Liver (tissue), 9 donors: ENCODE results near the gene TCAIM. TPM values are rescaled to one million over a fixed set of nuclear protein-coding genes. Genes with fewer than 3 reads are reported as not detected.

Experiments
- DNase-seq: peaks from one replicate; pipeline ENCODE4 v3.0.0-alpha.2; 2017; ENCODE audit warnings: low spot score
- H3K27ac ChIP-seq, 2 donors: one replicate each; pipeline ENCODE4 v1.7.0; 2013; ENCODE audit warnings: inconsistent platforms in 2 of 2, low read length in 2 of 2, control low read depth in 1 of 2, low read depth in 1 of 2, mild to moderate bottlenecking in 1 of 2
- H3K27me3 ChIP-seq, 4 donors: one replicate each; pipeline versions ENCODE4 v1.6.1 to v1.7.0; 2013; ENCODE audit warnings: low read length in 3 of 4, inconsistent platforms in 1 of 4, mild to moderate bottlenecking in 1 of 4, moderate library complexity in 1 of 4; ENCODE audit not compliant: control insufficient read depth in 4 of 4, insufficient read depth in 4 of 4
- H3K36me3 ChIP-seq, 4 donors: one replicate each; pipeline versions ENCODE4 v1.6.1 to v1.7.0; 2013; ENCODE audit warnings: low read length in 3 of 4, mild to moderate bottlenecking in 3 of 4, low read depth in 1 of 4, moderate library complexity in 1 of 4; ENCODE audit not compliant: control insufficient read depth in 4 of 4, insufficient read depth in 3 of 4
- H3K4me1 ChIP-seq, 4 donors: one replicate each; pipeline versions ENCODE4 v1.6.1 to v1.7.0; 2013; ENCODE audit warnings: low read length in 3 of 4, mild to moderate bottlenecking in 3 of 4, moderate library complexity in 1 of 4; ENCODE audit not compliant: control insufficient read depth in 4 of 4, insufficient read depth in 4 of 4
- H3K4me3 ChIP-seq, 3 donors: one replicate each; pipeline versions ENCODE4 v1.6.1 to v1.7.0; 2013; ENCODE audit warnings: low read length in 3 of 3, control low read depth in 1 of 3, low read depth in 1 of 3, mild to moderate bottlenecking in 1 of 3
- H3K9ac ChIP-seq, 2 donors: one replicate each; pipeline ENCODE4 v1.7.0; 2013; ENCODE audit warnings: low read length in 2 of 2, mild to moderate bottlenecking in 2 of 2, moderate library complexity in 2 of 2, control low read depth in 1 of 2, low read depth in 1 of 2
- H3K9me3 ChIP-seq, 4 donors: one replicate each; pipeline versions ENCODE4 v1.6.1 to v1.7.0; 2013; ENCODE audit warnings: low read length in 3 of 4; ENCODE audit not compliant: control insufficient read depth in 4 of 4
- ATF3 ChIP-seq: IDR thresholded peaks from 2 replicates; pipeline ENCODE4 v1.6.1; 2016; ENCODE audit warnings: antibody characterized with exemption
- EGR1 ChIP-seq, 2 donors: IDR thresholded peaks; 2 replicates each; pipeline ENCODE4 v1.6.1; 2016 to 2018; ENCODE audit warnings: antibody characterized with exemption in 2 of 2, low read depth in 2 of 2
- FOXA1 ChIP-seq: IDR thresholded peaks from 2 replicates; pipeline ENCODE4 v1.6.1; 2016; ENCODE audit warnings: antibody characterized with exemption
- FOXA2 ChIP-seq: IDR thresholded peaks from 2 replicates; pipeline ENCODE4 v1.6.1; 2016; ENCODE audit warnings: antibody characterized with exemption
- GABPA ChIP-seq, 2 donors: IDR thresholded peaks in 1 of 2; conservative IDR thresholded peaks in 1 of 2; 2 replicates each; pipeline ENCODE4 v1.6.1; 2016; ENCODE audit warnings: antibody characterized with exemption in 2 of 2, mild to moderate bottlenecking in 1 of 2, moderate library complexity in 1 of 2
- HNF4A ChIP-seq, 2 donors: conservative IDR thresholded peaks; 2 replicates each; pipeline ENCODE4 v1.6.1; 2016; ENCODE audit warnings: antibody characterized with exemption in 2 of 2, mild to moderate bottlenecking in 2 of 2
- HNF4G ChIP-seq: IDR thresholded peaks from 2 replicates; pipeline ENCODE4 v1.6.1; 2016; ENCODE audit warnings: antibody characterized with exemption
- JUND ChIP-seq, 2 donors: IDR thresholded peaks; 2 replicates each; pipeline ENCODE4 v1.6.1; 2016; ENCODE audit warnings: antibody characterized with exemption in 2 of 2
- MAX ChIP-seq: IDR thresholded peaks from 2 replicates; pipeline ENCODE4 v1.6.1; 2016; ENCODE audit warnings: antibody characterized with exemption
- RAD21 ChIP-seq, 2 donors: IDR thresholded peaks; 2 replicates each; pipeline ENCODE4 v1.6.1; 2016; ENCODE audit warnings: antibody characterized with exemption in 2 of 2, mild to moderate bottlenecking in 2 of 2
- RXRA ChIP-seq, 2 donors: IDR thresholded peaks; 2 replicates each; pipeline ENCODE4 v1.6.1; 2017 to 2018; ENCODE audit warnings: antibody characterized with exemption in 2 of 2, mild to moderate bottlenecking in 1 of 2
- SP1 ChIP-seq: IDR thresholded peaks from 2 replicates; pipeline ENCODE4 v1.6.1; 2018; ENCODE audit warnings: antibody characterized with exemption, mild to moderate bottlenecking
- TAF1 ChIP-seq: conservative IDR thresholded peaks from 2 replicates; pipeline ENCODE4 v1.6.1; 2016; ENCODE audit warnings: antibody characterized with exemption, mild to moderate bottlenecking
- YY1 ChIP-seq: IDR thresholded peaks from 2 replicates; pipeline ENCODE4 v1.6.1; 2016; ENCODE audit warnings: antibody characterized with exemption, mild to moderate bottlenecking
- WGBS: extraction: QIAGEN DNeasy Blood & Tissue Kit; methylation state at CpG from one replicate; pipeline ENCODE4 v1.1.7; 2013; 5-methylcytosine and 5-hydroxymethylcytosine counted together
- polyA plus RNA-seq, 2 donors: library from polyadenylated mRNA; stranded (reverse) in 1 of 2; unstranded in 1 of 2; fragments of 200-250 nt in 1 of 2; fragments of >200 nt in 1 of 2; fragmentation: Nextera tagmentation in 1 of 2; extraction: Ambion mirVana in 1 of 2; gene quantifications; one replicate each; pipeline versions ENCODE4 v1.2.1 to v1.2.3, GENCODE V29; 2013 to 2015
- total RNA-seq, 2 donors: library from RNA; depleted of rRNA; stranded (reverse); fragments of >200 nt; gene quantifications; one replicate each; pipeline ENCODE4 v1.2.3, GENCODE V29; 2014
- TF ChIP-seq, protein P1 (sequence below): fragments of 150-350 bp; IDR thresholded peaks from 2 replicates; pipeline ENCODE4 v1.5.1; 2017; ENCODE audit warnings: improper control_type of control experiment, low read depth, low read length; ENCODE audit not compliant: missing input control
- TF ChIP-seq, protein P2 (sequence below): IDR thresholded peaks from 2 replicates; pipeline ENCODE4 v1.6.1; 2016; ENCODE audit warnings: antibody characterized with exemption, mild to moderate bottlenecking
- TF ChIP-seq, protein P3 (sequence below): IDR thresholded peaks from 2 replicates; pipeline ENCODE4 v1.6.1; 2016; ENCODE audit warnings: antibody characterized with exemption
- donor health status: healthy.
- donor health status: healthy.
- donor health status: healthy.
- donor health status: healthy.
- donor health status: healthy.

Gene TCAIM
- total and polyA plus RNA-seq, 4 donors = 21.0 to 46.6 (median 24.0) TPM

- Histone ChIP-seq H3K27ac (no peak overlapping the region), H3K4me3 (no peak overlapping the region), H3K27me3 (no peaks in the 10 kb centered on the region), H3K9me3 (no peaks in the 10 kb centered on the region), H3K36me3 (no peaks in the 10 kb centered on the region), H3K9ac (no peak overlapping the region), H3K4me1 (no peaks in the 10 kb centered on the region)
- TF ChIP-seq HNF4G = no peak
- TF ChIP-seq RAD21 (IDR thresholded peaks at IDR 0.05) = no peak
- TF ChIP-seq SP1 = no peak
- TF ChIP-seq, protein P1, sequence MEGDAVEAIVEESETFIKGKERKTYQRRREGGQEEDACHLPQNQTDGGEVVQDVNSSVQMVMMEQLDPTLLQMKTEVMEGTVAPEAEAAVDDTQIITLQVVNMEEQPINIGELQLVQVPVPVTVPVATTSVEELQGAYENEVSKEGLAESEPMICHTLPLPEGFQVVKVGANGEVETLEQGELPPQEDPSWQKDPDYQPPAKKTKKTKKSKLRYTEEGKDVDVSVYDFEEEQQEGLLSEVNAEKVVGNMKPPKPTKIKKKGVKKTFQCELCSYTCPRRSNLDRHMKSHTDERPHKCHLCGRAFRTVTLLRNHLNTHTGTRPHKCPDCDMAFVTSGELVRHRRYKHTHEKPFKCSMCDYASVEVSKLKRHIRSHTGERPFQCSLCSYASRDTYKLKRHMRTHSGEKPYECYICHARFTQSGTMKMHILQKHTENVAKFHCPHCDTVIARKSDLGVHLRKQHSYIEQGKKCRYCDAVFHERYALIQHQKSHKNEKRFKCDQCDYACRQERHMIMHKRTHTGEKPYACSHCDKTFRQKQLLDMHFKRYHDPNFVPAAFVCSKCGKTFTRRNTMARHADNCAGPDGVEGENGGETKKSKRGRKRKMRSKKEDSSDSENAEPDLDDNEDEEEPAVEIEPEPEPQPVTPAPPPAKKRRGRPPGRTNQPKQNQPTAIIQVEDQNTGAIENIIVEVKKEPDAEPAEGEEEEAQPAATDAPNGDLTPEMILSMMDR = no peak
- TF ChIP-seq TAF1 = no peak
- TF ChIP-seq, protein P2, sequence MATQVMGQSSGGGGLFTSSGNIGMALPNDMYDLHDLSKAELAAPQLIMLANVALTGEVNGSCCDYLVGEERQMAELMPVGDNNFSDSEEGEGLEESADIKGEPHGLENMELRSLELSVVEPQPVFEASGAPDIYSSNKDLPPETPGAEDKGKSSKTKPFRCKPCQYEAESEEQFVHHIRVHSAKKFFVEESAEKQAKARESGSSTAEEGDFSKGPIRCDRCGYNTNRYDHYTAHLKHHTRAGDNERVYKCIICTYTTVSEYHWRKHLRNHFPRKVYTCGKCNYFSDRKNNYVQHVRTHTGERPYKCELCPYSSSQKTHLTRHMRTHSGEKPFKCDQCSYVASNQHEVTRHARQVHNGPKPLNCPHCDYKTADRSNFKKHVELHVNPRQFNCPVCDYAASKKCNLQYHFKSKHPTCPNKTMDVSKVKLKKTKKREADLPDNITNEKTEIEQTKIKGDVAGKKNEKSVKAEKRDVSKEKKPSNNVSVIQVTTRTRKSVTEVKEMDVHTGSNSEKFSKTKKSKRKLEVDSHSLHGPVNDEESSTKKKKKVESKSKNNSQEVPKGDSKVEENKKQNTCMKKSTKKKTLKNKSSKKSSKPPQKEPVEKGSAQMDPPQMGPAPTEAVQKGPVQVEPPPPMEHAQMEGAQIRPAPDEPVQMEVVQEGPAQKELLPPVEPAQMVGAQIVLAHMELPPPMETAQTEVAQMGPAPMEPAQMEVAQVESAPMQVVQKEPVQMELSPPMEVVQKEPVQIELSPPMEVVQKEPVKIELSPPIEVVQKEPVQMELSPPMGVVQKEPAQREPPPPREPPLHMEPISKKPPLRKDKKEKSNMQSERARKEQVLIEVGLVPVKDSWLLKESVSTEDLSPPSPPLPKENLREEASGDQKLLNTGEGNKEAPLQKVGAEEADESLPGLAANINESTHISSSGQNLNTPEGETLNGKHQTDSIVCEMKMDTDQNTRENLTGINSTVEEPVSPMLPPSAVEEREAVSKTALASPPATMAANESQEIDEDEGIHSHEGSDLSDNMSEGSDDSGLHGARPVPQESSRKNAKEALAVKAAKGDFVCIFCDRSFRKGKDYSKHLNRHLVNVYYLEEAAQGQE = no peak
- TF ChIP-seq MAX = no peak
- TF ChIP-seq GABPA (IDR thresholded peaks at IDR 0.05 in 1 of 2, conservative IDR thresholded peaks at IDR 0.05 in 1 of 2) = no peak
- TF ChIP-seq JUND (IDR thresholded peaks at IDR 0.05) = no peak
- TF ChIP-seq, protein P3, sequence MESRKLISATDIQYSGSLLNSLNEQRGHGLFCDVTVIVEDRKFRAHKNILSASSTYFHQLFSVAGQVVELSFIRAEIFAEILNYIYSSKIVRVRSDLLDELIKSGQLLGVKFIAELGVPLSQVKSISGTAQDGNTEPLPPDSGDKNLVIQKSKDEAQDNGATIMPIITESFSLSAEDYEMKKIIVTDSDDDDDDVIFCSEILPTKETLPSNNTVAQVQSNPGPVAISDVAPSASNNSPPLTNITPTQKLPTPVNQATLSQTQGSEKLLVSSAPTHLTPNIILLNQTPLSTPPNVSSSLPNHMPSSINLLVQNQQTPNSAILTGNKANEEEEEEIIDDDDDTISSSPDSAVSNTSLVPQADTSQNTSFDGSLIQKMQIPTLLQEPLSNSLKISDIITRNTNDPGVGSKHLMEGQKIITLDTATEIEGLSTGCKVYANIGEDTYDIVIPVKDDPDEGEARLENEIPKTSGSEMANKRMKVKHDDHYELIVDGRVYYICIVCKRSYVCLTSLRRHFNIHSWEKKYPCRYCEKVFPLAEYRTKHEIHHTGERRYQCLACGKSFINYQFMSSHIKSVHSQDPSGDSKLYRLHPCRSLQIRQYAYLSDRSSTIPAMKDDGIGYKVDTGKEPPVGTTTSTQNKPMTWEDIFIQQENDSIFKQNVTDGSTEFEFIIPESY = no peak
- TF ChIP-seq FOXA1 = no peak
- TF ChIP-seq RXRA (IDR thresholded peaks at IDR 0.05) = no peak
- TF ChIP-seq FOXA2 = no peak
- TF ChIP-seq EGR1 (IDR thresholded peaks at IDR 0.05; ENCODE audit: low read depth in 2 of 2) = no peak
- TF ChIP-seq YY1 = no peak
- no peak for DNase-seq
Measured at GRCh38 chr3:44309500-44309899, 29.1 kb upstream of the TCAIM start.

GRCh38 chr3:44318891-44319311 lies 19.7 kb upstream of the TCAIM start:
- H3K27ac ChIP-seq = no peak overlapping the region
- no peaks in the 10 kb centered on the region for H3K27me3 ChIP-seq
- DNase-seq = no peak
- H3K9me3 ChIP-seq = no peaks in the 10 kb centered on the region
- H3K4me1 ChIP-seq = peaks cover 2 to 14% (median 8%) of the 10 kb centered on the region in 4 donors
- no peak overlapping the region for H3K9ac ChIP-seq
- TF ChIP-seq YY1 (no peak), TAF1 (no peak), HNF4A (conservative IDR thresholded peaks at IDR 0.05) (no peak), ATF3 (no peak), JUND (IDR thresholded peaks at IDR 0.05) (no peak), EGR1 (IDR thresholded peaks at IDR 0.05; ENCODE audit: low read depth in 2 of 2) (no peak)
- TF ChIP-seq, protein P3 = no peak
- H3K4me3 ChIP-seq = no peak overlapping the region
- whole genome bisulfite sequencing = 78% methylated on average over 8 of the region's 8 CpGs
- no peaks in the 10 kb centered on the region for H3K36me3 ChIP-seq
